HepG2 (cell line): ENCODE results near the gene MICAL1. TPM values are rescaled to one million over a fixed set of nuclear protein-coding genes. Genes with fewer than 3 reads are reported as not detected.

Source experiments
- CBX1 ChIP-seq: IDR thresholded peaks from one replicate; pipeline ENCODE4 v1.6.1; 2016; ENCODE audit warnings: antibody characterized with exemption, low read depth
- GTF2F1 ChIP-seq: fragments of 150-350 bp; IDR thresholded peaks from 2 replicates; pipeline ENCODE4 v1.6.1; 2014; ENCODE audit warnings: low read length
- HDAC2 ChIP-seq: sonication (generic); formaldehyde crosslinking; IDR thresholded peaks from 2 replicates; pipeline ENCODE4 v1.4.0; 2020; ENCODE audit warnings: missing genetic modification reagents
- ISL2 ChIP-seq: sonication (generic); formaldehyde crosslinking; IDR thresholded peaks from 2 replicates; pipeline ENCODE4 v1.5.0; 2020; ENCODE audit warnings: missing genetic modification reagents
- KDM2A ChIP-seq: sonication (generic); formaldehyde crosslinking; IDR thresholded peaks from 2 replicates; pipeline ENCODE4 v1.4.0; 2020; ENCODE audit warnings: low read depth, missing genetic modification reagents, borderline replicate concordance
- KDM5B ChIP-seq: sonication (generic); formaldehyde crosslinking; IDR thresholded peaks from 2 replicates; pipeline ENCODE4 v1.4.0; 2020; ENCODE audit warnings: missing genetic modification reagents, mild to moderate bottlenecking, borderline replicate concordance
- KLF12 ChIP-seq: sonication (generic); formaldehyde crosslinking; IDR thresholded peaks from 2 replicates; pipeline ENCODE4 v1.4.0; 2020; ENCODE audit warnings: missing genetic modification reagents, borderline replicate concordance
- MAZ ChIP-seq, 2 experiments: sonication (generic) in 1 of 2; formaldehyde crosslinking in 1 of 2; IDR thresholded peaks; 2 replicates each; pipeline versions ENCODE4 v1.5.0 to v1.6.1; 2012 to 2020; ENCODE audit warnings: low read depth in 2 of 2, mild to moderate bottlenecking in 2 of 2, borderline replicate concordance in 1 of 2, improper control_type of control experiment in 1 of 2, low read length in 1 of 2, missing genetic modification reagents in 1 of 2, moderate library complexity in 1 of 2
- MXD3 ChIP-seq: IDR thresholded peaks from 2 replicates; pipeline ENCODE4 v1.6.1; 2016; ENCODE audit warnings: mild to moderate bottlenecking, missing biosample characterization, missing genetic modification reagents
- NFE2L2 ChIP-seq: fragments of 150-350 bp; IDR thresholded peaks from 2 replicates; pipeline ENCODE4 v1.6.1; 2014; ENCODE audit warnings: low read length
- ZFY ChIP-seq: sonication (generic); formaldehyde crosslinking; IDR thresholded peaks from 2 replicates; pipeline ENCODE4 v1.4.0; 2020; ENCODE audit warnings: missing genetic modification reagents
- ZMYM4 ChIP-seq: sonication (generic); formaldehyde crosslinking; IDR thresholded peaks from 2 replicates; pipeline ENCODE4 v1.8.1; 2023; ENCODE audit warnings: mild to moderate bottlenecking, missing genetic modification reagents
- ZNF264 ChIP-seq: sonication (generic); formaldehyde crosslinking; IDR thresholded peaks from 2 replicates; pipeline ENCODE4 v1.4.0; 2020; ENCODE audit warnings: missing genetic modification reagents
- ZNF44 ChIP-seq: sonication (generic); formaldehyde crosslinking; IDR thresholded peaks from 2 replicates; pipeline ENCODE4 v1.5.1; 2020; ENCODE audit warnings: mild to moderate bottlenecking, missing genetic modification reagents
- ZNF513 ChIP-seq: sonication (generic); formaldehyde crosslinking; conservative IDR thresholded peaks from 2 replicates; pipeline ENCODE4 v1.5.0; 2020; ENCODE audit warnings: missing genetic modification reagents
- ZNF580 ChIP-seq: IDR thresholded peaks from 2 replicates; pipeline ENCODE4 v1.6.1; 2016; ENCODE audit warnings: low read depth, borderline replicate concordance
- ZNF660 ChIP-seq: sonication (generic); formaldehyde crosslinking; IDR thresholded peaks from 2 replicates; pipeline ENCODE4 v1.5.1; 2020; ENCODE audit warnings: mild to moderate bottlenecking, low read depth, missing genetic modification reagents, borderline replicate concordance
- ZNF772 ChIP-seq: sonication (generic); formaldehyde crosslinking; IDR thresholded peaks from 2 replicates; pipeline ENCODE4 v1.5.0; 2020; ENCODE audit warnings: mild to moderate bottlenecking, missing genetic modification reagents
- polyA plus RNA-seq, 8 experiments: library from polyadenylated mRNA; depleted of rRNA in 3 of 8; stranded (reverse) in 7 of 8; unstranded in 1 of 8; fragments of >200 nt; fragmentation: Illumina TruSeq in 4 of 8; extraction: Trizol in 4 of 8; gene quantifications; 2 replicates each; pipeline versions ENCODE4 v1.2.1 to v1.2.3, GENCODE V29; 2011 to 2016; ENCODE audit warnings: low read depth in 4 of 8, missing spikeins in 1 of 8, mixed read lengths in 1 of 8; ENCODE audit not compliant: insufficient read depth in 1 of 8
- total RNA-seq, 5 experiments: library from RNA; depleted of rRNA; stranded (reverse); fragments of >200 nt; fragmentation: Illumina TruSeq; extraction: Trizol; gene quantifications; 2 replicates each; pipeline ENCODE4 v1.2.3, GENCODE V29; 2016; ENCODE audit warnings: low read depth in 1 of 5

The MICAL1 gene
- total and polyA plus RNA-seq, 2 of the 13 experiments (the other 11 are each of a cell fraction or from before 2014, with no cell fraction given): 6.9 to 39.0 TPM

- 0 out of 2 replicates have a peak, but pooled peaks have one; percentile 40 for TF ChIP-seq KDM5B
- TF ChIP-seq KLF12: no peak; the same call in 1 of the 2 replicates
- TF ChIP-seq ZNF660 (CRISPR knock-in tag): no peak
- TF ChIP-seq ZNF772 (CRISPR knock-in tag): peak; percentile 19; the same call in 1 of the 2 replicates
- TF ChIP-seq HDAC2 (CRISPR knock-in tag): no peak
- TF ChIP-seq GTF2F1: no peak
- TF ChIP-seq MAZ (IDR thresholded peaks at IDR 0.05; ENCODE audit: borderline replicate concordance, low read depth, low read length): no peak
- TF ChIP-seq MAZ (CRISPR knock-in tag; IDR thresholded peaks at IDR 0.05; ENCODE audit: low read depth): no peak
- no peak for TF ChIP-seq NFE2L2
- peak; percentile 12; the same call in 1 of the 2 replicates for TF ChIP-seq ZMYM4 (CRISPR knock-in tag)
- TF ChIP-seq ISL2: 0 out of 2 replicates have a peak, but pooled peaks have one; percentile 6
- peak; percentile 61 for TF ChIP-seq ZFY
- no peak for TF ChIP-seq ZNF44 (CRISPR knock-in tag)
- no peak for TF ChIP-seq ZNF264
- no peak for TF ChIP-seq ZNF513 (CRISPR knock-in tag)
- peak; percentile 13; the same call in 1 of the 2 replicates for TF ChIP-seq KDM2A (CRISPR knock-in tag)
- no peak; the same call in 1 of the 2 replicates for TF ChIP-seq MXD3
- no peak for TF ChIP-seq CBX1
- peak; percentile 22; the same call in 1 of the 2 replicates for TF ChIP-seq ZNF580 (CRISPR knock-in tag)
- TF ChIP-seq, all 625 proteins: peak for 64
Observed at GRCh38 chr6:109455437-109456110, at the start of gene MICAL1 (continued).
